ENCODE measurements around the gene GIT2.

GIT2 gene

DNA sequence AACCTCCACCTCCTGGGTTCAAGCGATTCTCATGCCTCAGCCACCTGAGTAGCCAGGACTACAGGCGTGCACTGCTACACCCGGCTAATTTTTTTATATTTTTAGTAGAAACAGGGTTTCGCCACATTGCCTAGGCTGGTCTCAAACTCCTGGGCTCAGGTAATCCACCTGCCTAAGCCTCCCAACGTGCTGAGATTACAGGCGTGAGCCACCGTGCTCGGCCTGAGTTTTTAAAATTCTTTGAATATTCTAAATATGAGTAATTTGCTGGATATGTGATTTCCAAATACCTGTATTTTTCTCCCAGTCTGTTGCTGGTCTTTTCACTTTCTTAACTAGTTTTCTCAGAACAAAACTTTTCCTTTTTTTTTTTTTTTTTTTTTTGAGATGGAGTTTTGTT is 27.4 kb downstream of the GIT2 start:
- DNase-seq, result no peak

- no peak for DNase-seq
Observed at GRCh38 chr12:109968032-109968420, 28.1 kb downstream of the GIT2 start.

GRCh38 chr12:109967383-109968031 is 28.7 kb downstream of the GIT2 start:
- no peak for DNase-seq

GRCh38 chr12:109966546-109966945 is 29.6 kb downstream of the GIT2 start:
- DNase-seq, result no peak

GRCh38 chr12:109963743-109964429 is 32.3 kb downstream of the GIT2 start:
- DNase-seq, result no peak

GRCh38 chr12:109963330-109963729 is 32.8 kb downstream of the GIT2 start:
- no peak for DNase-seq

DNA sequence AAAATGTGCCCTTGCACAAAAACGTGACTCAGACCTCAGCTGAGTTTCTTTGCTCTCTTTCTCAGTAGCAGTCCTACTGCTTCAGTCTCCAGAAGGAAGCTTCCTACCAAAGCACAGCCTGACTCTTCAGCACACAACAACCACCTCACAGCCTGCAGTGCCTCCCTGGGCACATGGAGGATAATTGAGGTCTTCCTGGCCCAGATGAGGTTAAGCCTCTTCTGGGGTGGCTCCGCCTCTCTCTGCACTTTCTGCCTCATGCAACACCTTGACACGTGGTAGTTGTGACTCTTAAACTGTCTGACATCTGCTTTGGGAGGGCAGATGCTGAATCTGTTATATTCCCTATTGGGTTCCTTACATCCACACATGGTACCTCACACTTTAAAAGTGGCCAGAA is 33.8 kb downstream of the GIT2 start:
- no peak for DNase-seq

- no peak for DNase-seq
Observed at GRCh38 chr12:109961612-109962011, 34.6 kb downstream of the GIT2 start.

GRCh38 chr12:109961201-109961600 is 35.0 kb downstream of the GIT2 start:
- no peak for DNase-seq

DNA sequence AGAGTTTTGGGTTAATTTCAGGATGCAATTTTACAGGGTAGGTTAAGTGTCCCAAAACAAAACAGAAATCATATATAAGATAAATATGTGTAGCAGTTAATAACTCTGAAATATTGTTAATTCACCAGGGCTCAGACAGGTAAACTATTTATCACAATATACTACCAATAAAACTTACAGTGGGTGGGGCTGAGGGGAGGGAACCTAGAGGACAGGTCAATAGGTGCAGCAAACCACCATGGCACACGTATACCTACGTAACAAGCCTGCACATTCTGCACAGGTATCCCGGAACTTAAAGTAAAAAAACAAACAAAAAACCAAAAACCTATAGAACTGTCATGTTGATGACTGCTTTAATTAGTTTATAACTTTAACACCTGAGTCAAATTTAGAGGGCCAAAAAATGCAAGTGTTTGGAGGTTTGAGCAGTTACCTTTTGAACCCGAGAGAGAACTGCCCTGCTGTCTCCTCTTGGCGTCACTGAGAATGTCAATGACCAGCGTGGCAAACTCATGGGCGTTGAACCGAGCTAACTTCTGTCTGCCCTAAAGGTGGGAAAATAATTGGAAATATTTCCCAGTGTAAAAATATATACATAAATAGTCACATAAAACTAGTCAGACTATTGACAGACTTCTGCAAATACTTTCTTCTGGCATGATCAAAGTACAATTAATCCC is 36.6 kb downstream of the GIT2 start:
- DNase-seq, result no peak

- DNase-seq, result no peak
Observed at GRCh38 chr12:109958374-109958773, 37.8 kb downstream of the GIT2 start.

DNA sequence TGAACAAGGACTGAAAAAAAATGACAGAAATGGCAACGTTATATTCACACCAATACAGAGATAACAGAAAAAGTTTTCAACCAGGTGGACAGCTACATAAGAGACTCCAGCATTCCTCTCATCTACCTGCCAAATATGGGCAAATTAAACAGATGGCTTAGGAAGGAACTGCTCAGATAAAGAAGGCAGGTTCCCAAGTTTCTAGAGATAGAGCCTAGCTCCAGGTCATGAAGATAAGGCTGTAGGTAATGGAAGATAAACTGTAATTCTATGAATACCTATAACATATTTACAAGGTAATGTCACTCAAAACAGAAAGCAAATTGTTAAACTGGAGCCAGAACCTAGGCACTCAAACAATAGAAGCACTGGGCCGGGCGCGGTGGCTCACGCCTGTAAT is 42.5 kb downstream of the GIT2 start:
- no peak for DNase-seq

DNA sequence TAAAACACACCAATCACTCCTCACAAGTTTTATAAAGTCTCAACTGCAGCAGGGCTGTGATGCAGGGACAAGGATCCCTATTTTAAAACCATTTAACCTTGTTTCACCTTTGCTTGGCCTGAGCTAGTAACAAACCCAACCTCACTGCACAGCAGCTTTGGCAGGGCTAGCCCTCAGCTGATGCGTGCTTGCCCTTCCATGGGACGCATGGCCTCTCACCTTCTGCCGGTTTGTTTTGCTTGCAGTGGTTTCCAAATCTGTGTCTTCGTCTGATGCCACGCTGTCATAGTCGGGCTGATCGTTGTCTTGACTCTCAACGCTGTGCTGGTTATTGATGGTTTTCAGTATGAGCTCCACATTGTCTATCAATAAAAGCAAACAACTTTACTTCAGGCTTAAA is 43.3 kb downstream of the GIT2 start:
- DNase-seq, result no peak

GRCh38 chr12:109952160-109952858 is 43.9 kb downstream of the GIT2 start:
- no peak for DNase-seq

GRCh38 chr12:109951751-109952150 is 44.4 kb downstream of the GIT2 start:
- DNase-seq, result no peak

DNA sequence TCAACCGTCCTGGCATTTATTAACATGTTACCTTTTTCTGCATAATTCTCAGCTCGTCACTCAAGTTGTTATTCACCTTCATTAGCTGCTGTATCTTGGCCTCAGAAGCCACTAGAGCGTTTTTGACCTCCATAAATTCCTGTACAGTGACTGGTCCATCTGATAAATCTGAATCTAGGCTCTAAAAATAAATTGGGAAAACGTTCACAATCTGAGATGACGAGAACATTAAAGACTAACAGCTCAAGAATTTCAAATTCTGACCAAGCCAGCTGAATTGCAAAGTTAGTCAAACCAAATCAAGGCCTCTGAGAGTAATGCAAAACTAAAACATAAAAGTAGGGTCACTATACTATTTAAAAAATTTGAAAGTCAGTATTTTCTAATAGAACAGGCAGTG is 45.0 kb downstream of the GIT2 start:
- no peak for DNase-seq

GRCh38 chr12:109950625-109951024 is 45.5 kb downstream of the GIT2 start:
- no peak for DNase-seq

- DNase-seq, result no peak
Observed at GRCh38 chr12:109949089-109949488, 47.1 kb downstream of the GIT2 start.

DNA sequence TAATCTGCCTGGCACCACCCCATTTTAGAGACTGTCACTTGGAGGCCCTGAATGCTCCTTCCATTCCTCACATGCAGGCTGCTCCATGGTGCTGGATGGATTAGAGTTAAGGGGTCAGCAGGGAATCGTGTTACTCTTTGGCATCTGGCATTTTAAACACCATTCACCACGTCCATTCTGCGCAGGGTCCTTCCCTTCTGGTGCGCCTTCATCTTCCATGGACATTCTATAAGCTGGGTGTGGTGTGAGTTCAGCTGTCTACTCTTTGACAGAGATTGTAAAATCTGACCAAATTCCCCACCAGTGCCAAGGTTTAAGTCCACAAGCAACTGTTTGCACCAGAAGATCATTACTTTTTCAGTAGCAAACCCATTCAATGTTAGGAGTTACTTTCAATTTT is 47.8 kb downstream of the GIT2 start:
- no peak for DNase-seq

- no peak for DNase-seq
Observed at GRCh38 chr12:109947521-109947920, 48.6 kb downstream of the GIT2 start.

- no peak for DNase-seq
Observed at GRCh38 chr12:109946913-109947312, 49.3 kb downstream of the GIT2 start.

DNA sequence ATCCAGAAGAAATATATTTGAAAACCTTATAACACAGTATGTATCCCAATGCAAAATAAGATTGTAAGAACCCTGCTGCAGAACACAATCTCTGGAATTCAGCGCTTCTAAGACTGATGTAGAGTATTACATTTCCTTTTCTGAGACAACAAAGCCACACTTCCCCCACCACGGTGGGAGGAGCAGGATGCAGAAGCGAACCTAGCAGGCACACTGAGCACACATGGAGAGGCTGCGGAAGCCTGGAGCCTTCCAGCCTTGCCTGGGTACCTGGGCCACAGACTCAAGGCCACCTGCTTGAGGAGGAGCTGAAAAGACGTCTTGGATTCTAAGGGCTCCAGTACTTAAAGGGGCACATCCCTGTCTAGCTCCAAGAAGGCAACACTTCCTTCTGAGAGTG is 49.7 kb downstream of the GIT2 start:
- no peak for DNase-seq

GRCh38 chr12:109944561-109945359 is 51.4 kb downstream of the GIT2 start:
- no peak for DNase-seq
